ENCODE data around the gene IMPA2.
A peak's percentile ranks its signal among the peaks of the same experiment; 100 is the strongest.
"Not testable (repeated sequence)": the region's sequence is repeated elsewhere in the genome, so short reads cannot be mapped to it uniquely, and the experiment has no call there.

IMPA2 gene

GRCh38 chr18:11962597-11962996, 18.7 kb upstream of the IMPA2 start:
- no peak for DNase-seq (ENCODE audit: low read depth in 3 of 3)

GRCh38 chr18:11963991-11964484, 17.3 kb upstream of the IMPA2 start:
- DNase-seq (ENCODE audit: low read depth in 3 of 3), result no peak

GRCh38 chr18:11969904-11970835, 11.1 kb upstream of the IMPA2 start:
- DNase-seq (ENCODE audit: low read depth in 3 of 3), result no peak

GRCh38 chr18:11970836-11971226, 10.5 kb upstream of the IMPA2 start:
- DNase-seq (ENCODE audit: low read depth in 3 of 3), result not testable (repeated sequence)

- DNase-seq (ENCODE audit: low read depth in 3 of 3), result no peak
Measured at GRCh38 chr18:11972371-11973174, 8.7 kb upstream of the IMPA2 start.

- no peak for DNase-seq (ENCODE audit: low read depth in 3 of 3)
Measured at GRCh38 chr18:11974741-11975325, 6.5 kb upstream of the IMPA2 start.

- DNase-seq (ENCODE audit: low read depth in 3 of 3), result no peak
Measured at GRCh38 chr18:11975723-11976122, 5.6 kb upstream of the IMPA2 start.

GRCh38 chr18:11976315-11977152, 4.8 kb upstream of the IMPA2 start:
- no peak for DNase-seq (ENCODE audit: low read depth in 3 of 3)

GRCh38 chr18:11977153-11977466, 4.2 kb upstream of the IMPA2 start:
- DNase-seq (ENCODE audit: low read depth in 3 of 3), result no peak

GRCh38 chr18:11978956-11979355, 2.4 kb upstream of the IMPA2 start:
- DNase-seq (ENCODE audit: low read depth in 3 of 3), result no peak

GRCh38 chr18:11980163-11980493, 1.2 kb upstream of the IMPA2 start:
- no peak for DNase-seq (ENCODE audit: low read depth in 3 of 3)

- DNase-seq (ENCODE audit: low read depth in 3 of 3), result peak; percentile 95 to 98 (median 95)
Measured at GRCh38 chr18:11980494-11981191, 664 bp upstream of the IMPA2 start.

- DNase-seq (ENCODE audit: low read depth in 3 of 3), result peak in 1 of 3 donors; percentile 18
Measured at GRCh38 chr18:11981543-11982366, 448 bp downstream of the IMPA2 start.

- no peak for DNase-seq (ENCODE audit: low read depth in 3 of 3)
Measured at GRCh38 chr18:11982981-11983380, 1.7 kb downstream of the IMPA2 start.

GRCh38 chr18:11983592-11983991, 2.3 kb downstream of the IMPA2 start:
- DNase-seq (ENCODE audit: low read depth in 3 of 3), result no peak

- no peak for DNase-seq (ENCODE audit: low read depth in 3 of 3)
Measured at GRCh38 chr18:11984091-11984490, 2.8 kb downstream of the IMPA2 start.

GRCh38 chr18:11985586-11985985, 4.3 kb downstream of the IMPA2 start:
- DNase-seq (ENCODE audit: low read depth in 3 of 3), result no peak

GRCh38 chr18:11986061-11986460, 4.8 kb downstream of the IMPA2 start:
- DNase-seq (ENCODE audit: low read depth in 3 of 3), result no peak

- no peak for DNase-seq (ENCODE audit: low read depth in 3 of 3)
Measured at GRCh38 chr18:11987527-11987926, 6.2 kb downstream of the IMPA2 start.

- DNase-seq (ENCODE audit: low read depth in 3 of 3), result no peak
Measured at GRCh38 chr18:11989174-11989573, 7.9 kb downstream of the IMPA2 start.
